Measurements from ENCODE around the gene ZFYVE9.
A peak's percentile ranks its signal among the peaks of the same experiment; 100 is the strongest.
"Not testable (repeated sequence)": the region's sequence is repeated elsewhere in the genome, so short reads cannot be mapped to it uniquely, and the experiment has no call there.

Gene ZFYVE9

GRCh38 chr1:52141513-52142219 lies at the start of gene ZFYVE9:
ZFYVE9 (plus strand) TSS chr1:52142089; CDS start chr1:52233207, 91,118 bp downstream.
- peak in 1 of 2 donors; percentile 49 for DNase-seq (ENCODE audit: extremely low read depth in 1 of 2, low read depth in 1 of 2)

- DNase-seq (ENCODE audit: extremely low read depth in 1 of 2, low read depth in 1 of 2) = not testable (repeated sequence)
Measured at GRCh38 chr1:52094300-52094699, 47.6 kb upstream of the ZFYVE9 start.

- no peak for DNase-seq (ENCODE audit: extremely low read depth in 1 of 2, low read depth in 1 of 2)
Measured at GRCh38 chr1:52096216-52096615, 45.7 kb upstream of the ZFYVE9 start.

GRCh38 chr1:52098139-52098871 lies 43.6 kb upstream of the ZFYVE9 start:
- no peak for DNase-seq (ENCODE audit: extremely low read depth in 1 of 2, low read depth in 1 of 2)

GRCh38 chr1:52102336-52103013 lies 39.4 kb upstream of the ZFYVE9 start:
- no peak for DNase-seq (ENCODE audit: extremely low read depth in 1 of 2, low read depth in 1 of 2)

- DNase-seq (ENCODE audit: extremely low read depth in 1 of 2, low read depth in 1 of 2) = no peak
Measured at GRCh38 chr1:52111492-52111891, 30.4 kb upstream of the ZFYVE9 start.

GRCh38 chr1:52112489-52112888 lies 29.4 kb upstream of the ZFYVE9 start:
- no peak for DNase-seq (ENCODE audit: extremely low read depth in 1 of 2, low read depth in 1 of 2)

GRCh38 chr1:52119301-52120079 lies 22.4 kb upstream of the ZFYVE9 start:
- no peak for DNase-seq (ENCODE audit: extremely low read depth in 1 of 2, low read depth in 1 of 2)

GRCh38 chr1:52122384-52122783 lies 19.5 kb upstream of the ZFYVE9 start:
- DNase-seq (ENCODE audit: extremely low read depth in 1 of 2, low read depth in 1 of 2) = no peak

GRCh38 chr1:52123622-52124021 lies 18.3 kb upstream of the ZFYVE9 start:
- no peak for DNase-seq (ENCODE audit: extremely low read depth in 1 of 2, low read depth in 1 of 2)

GRCh38 chr1:52125736-52126359 lies 16.0 kb upstream of the ZFYVE9 start:
- DNase-seq (ENCODE audit: extremely low read depth in 1 of 2, low read depth in 1 of 2) = no peak

- no peak for DNase-seq (ENCODE audit: extremely low read depth in 1 of 2, low read depth in 1 of 2)
Measured at GRCh38 chr1:52127181-52128180, 14.4 kb upstream of the ZFYVE9 start.

- DNase-seq (ENCODE audit: extremely low read depth in 1 of 2, low read depth in 1 of 2) = no peak
Measured at GRCh38 chr1:52139817-52140540, 1.9 kb upstream of the ZFYVE9 start.

GRCh38 chr1:52140633-52141512 lies 1.0 kb upstream of the ZFYVE9 start:
- DNase-seq (ENCODE audit: extremely low read depth in 1 of 2, low read depth in 1 of 2) = no peak

- peak in 1 of 2 donors; percentile 18 for DNase-seq (ENCODE audit: extremely low read depth in 1 of 2, low read depth in 1 of 2)
Measured at GRCh38 chr1:52142220-52143183, 613 bp downstream of the ZFYVE9 start.

GRCh38 chr1:52145137-52145536 lies 3.2 kb downstream of the ZFYVE9 start:
- DNase-seq (ENCODE audit: extremely low read depth in 1 of 2, low read depth in 1 of 2) = no peak
